CD4-positive, alpha-beta T cell (primary cell): Measurements from ENCODE around the gene RGS9. TPM values are rescaled to one million over a fixed set of nuclear protein-coding genes. Genes with fewer than 3 reads are reported as not detected.

Source experiments
- ATAC-seq: fragments of 200-7000 bp; cut with Tn5 transposase; one replicate; pipeline ENCODE4 v1.10.0; 2022; ENCODE audit warnings: mild to moderate bottlenecking; ENCODE audit not compliant: poor library complexity
- CTCF ChIA-PET: fragments of 350-600 bp; sonication (Branson Sonifier 250); formaldehyde crosslinking; loops from one replicate; lab custom pipeline; 2021; ENCODE audit warnings: antibody characterized with exemption, inconsistent platforms; lab: Charles Lee
- POLR2A ChIA-PET: fragments of 350-600 bp; sonication (Branson Sonifier 250); formaldehyde crosslinking; loops from one replicate; lab custom pipeline; 2021; ENCODE audit warnings: antibody characterized with exemption, inconsistent platforms; lab: Charles Lee
- DNase-seq, 14 experiments: peaks; one replicate each; pipeline ENCODE4 v3.0.0-alpha.2; 2013 to 2020; ENCODE audit warnings: mixed read lengths in 2 of 14
- H3K27ac ChIP-seq, 2 donors: one replicate each; pipeline versions ENCODE4 v1.5.1 to v1.7.0; 2013; ENCODE audit warnings: low read length in 2 of 2, low read depth in 1 of 2, mild to moderate bottlenecking in 1 of 2
- H3K27me3 ChIP-seq, 2 experiments: 1 replicate in 1 of 2; 2 replicates in 1 of 2; pipeline versions ENCODE4 v1.6.1 to v1.7.0; 2013; ENCODE audit warnings: low read length in 2 of 2, control low read depth in 1 of 2, mild to moderate bottlenecking in 1 of 2, moderate library complexity in 1 of 2; ENCODE audit not compliant: insufficient read depth in 2 of 2, control insufficient read depth in 1 of 2
- H3K36me3 ChIP-seq: one replicate; pipeline ENCODE4 v1.6.1; 2013; ENCODE audit warnings: low read length, control low read depth; ENCODE audit not compliant: insufficient read depth
- H3K4me1 ChIP-seq: one replicate; pipeline ENCODE4 v1.6.1; 2013; ENCODE audit warnings: low read length, control low read depth; ENCODE audit not compliant: insufficient read depth
- H3K4me3 ChIP-seq: one replicate; pipeline ENCODE4 v1.5.1; 2013; ENCODE audit warnings: mild to moderate bottlenecking, low read length, moderate library complexity
- H3K9me3 ChIP-seq, 2 experiments: 1 replicate in 1 of 2; 2 replicates in 1 of 2; pipeline versions ENCODE4 v1.6.1 to v1.7.0; 2013; ENCODE audit warnings: low read length in 2 of 2, mild to moderate bottlenecking in 2 of 2, control low read depth in 1 of 2, moderate library complexity in 1 of 2; ENCODE audit not compliant: control insufficient read depth in 1 of 2, insufficient read depth in 1 of 2
- H3K27ac Mint-ChIP-seq: one replicate; pipeline ENCODE4 v1.8.0; 2020; ENCODE audit warnings: mixed read lengths
- H3K27me3 Mint-ChIP-seq: one replicate; pipeline ENCODE4 v1.8.0; 2021; ENCODE audit warnings: mixed read lengths
- H3K36me3 Mint-ChIP-seq: one replicate; pipeline ENCODE4 v1.8.0; 2021; ENCODE audit warnings: low read depth, mixed read lengths
- H3K4me1 Mint-ChIP-seq: one replicate; pipeline ENCODE4 v1.8.0; 2021; ENCODE audit warnings: low read depth, mixed read lengths
- H3K4me3 Mint-ChIP-seq: one replicate; pipeline ENCODE4 v1.8.0; 2020; ENCODE audit warnings: mild to moderate bottlenecking, mixed read lengths
- H3K9me3 Mint-ChIP-seq: one replicate; pipeline ENCODE4 v1.8.0; 2020; ENCODE audit warnings: mixed read lengths
- intact Hi-C, 2 experiments: fragments of 100-400 bp; cut with DNase I in 1 of 2; cut with micrococcal nuclease in 1 of 2; formaldehyde crosslinking; loops; one replicate each; pipeline versions ENCODE4 v1.15.1 to v1.9.0; 2023 to 2025; cut with DNase I, micrococcal nuclease
- total RNA-seq, 174 experiments: library from RNA in 2 of 174; stranded (reverse) in 2 of 174; gene quantifications; one replicate each; pipeline ENCODE4 v1.2.3 and lab custom pipeline; 2021 to 2026
- TF ChIP-seq, protein P1 (sequence below): fragments of 200-600 bp; IDR thresholded peaks from one replicate; pipeline ENCODE4 v1.8.0; 2022; ENCODE audit warnings: antibody characterized with exemption, mild to moderate bottlenecking

The RGS9 gene
- total RNA-seq, 2 experiments from 2014 or later: 0.60 to 0.73 TPM

DNA sequence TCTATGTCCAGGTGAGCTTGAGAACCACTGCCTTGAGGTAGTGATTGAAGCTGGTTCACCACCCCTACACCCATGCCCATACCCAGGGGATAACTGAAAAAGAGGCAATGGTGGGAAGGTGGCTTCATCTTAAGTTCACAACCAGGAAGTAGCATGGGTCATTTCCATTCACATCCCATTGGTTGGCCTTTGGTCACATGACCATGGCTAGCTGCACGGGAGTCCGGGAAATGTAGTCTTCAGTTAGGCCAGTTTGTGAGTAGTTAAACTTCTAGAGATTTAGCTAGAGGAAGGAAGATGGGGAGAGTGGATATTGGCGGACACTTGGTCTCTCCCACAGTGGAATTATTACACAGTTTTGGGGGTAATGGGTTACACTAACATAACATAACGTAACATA lies 92.9 kb downstream of the RGS9 start:
- Histone ChIP-seq H3K4me1 (peaks cover 29% of the 10 kb centered on the region), H3K4me3 (no peak overlapping the region), H3K9me3 (no peaks in the 10 kb centered on the region), H3K27ac (no peak overlapping the region), H3K36me3 (no peaks in the 10 kb centered on the region), H3K27me3 (no peaks in the 10 kb centered on the region)
- POLR2A ChIA-PET: no interaction called here
- Mint-ChIP-seq H3K4me1 (peaks cover 19% of the 10 kb centered on the region), H3K36me3 (no peaks in the 10 kb centered on the region), H3K27ac (no peak overlapping the region), H3K4me3 (no peak overlapping the region), H3K27me3 (no peaks in the 10 kb centered on the region), H3K9me3 (no peaks in the 10 kb centered on the region)
- CTCF ChIA-PET: interaction anchor here (1.6 kb wide), 1 partner anchor 936 kb away, joined by 3 read pairs; no protein-coding TSS in a partner anchor
- TF ChIP-seq, protein P1, sequence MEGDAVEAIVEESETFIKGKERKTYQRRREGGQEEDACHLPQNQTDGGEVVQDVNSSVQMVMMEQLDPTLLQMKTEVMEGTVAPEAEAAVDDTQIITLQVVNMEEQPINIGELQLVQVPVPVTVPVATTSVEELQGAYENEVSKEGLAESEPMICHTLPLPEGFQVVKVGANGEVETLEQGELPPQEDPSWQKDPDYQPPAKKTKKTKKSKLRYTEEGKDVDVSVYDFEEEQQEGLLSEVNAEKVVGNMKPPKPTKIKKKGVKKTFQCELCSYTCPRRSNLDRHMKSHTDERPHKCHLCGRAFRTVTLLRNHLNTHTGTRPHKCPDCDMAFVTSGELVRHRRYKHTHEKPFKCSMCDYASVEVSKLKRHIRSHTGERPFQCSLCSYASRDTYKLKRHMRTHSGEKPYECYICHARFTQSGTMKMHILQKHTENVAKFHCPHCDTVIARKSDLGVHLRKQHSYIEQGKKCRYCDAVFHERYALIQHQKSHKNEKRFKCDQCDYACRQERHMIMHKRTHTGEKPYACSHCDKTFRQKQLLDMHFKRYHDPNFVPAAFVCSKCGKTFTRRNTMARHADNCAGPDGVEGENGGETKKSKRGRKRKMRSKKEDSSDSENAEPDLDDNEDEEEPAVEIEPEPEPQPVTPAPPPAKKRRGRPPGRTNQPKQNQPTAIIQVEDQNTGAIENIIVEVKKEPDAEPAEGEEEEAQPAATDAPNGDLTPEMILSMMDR: no peak
- DNase-seq (no peak), ATAC-seq (no peak)
- intact Hi-C loops: loop anchor here (2.0 to 5.0 kb wide), 2 partner anchors 562 to 935 kb away; no protein-coding TSS in a partner anchor

DNA sequence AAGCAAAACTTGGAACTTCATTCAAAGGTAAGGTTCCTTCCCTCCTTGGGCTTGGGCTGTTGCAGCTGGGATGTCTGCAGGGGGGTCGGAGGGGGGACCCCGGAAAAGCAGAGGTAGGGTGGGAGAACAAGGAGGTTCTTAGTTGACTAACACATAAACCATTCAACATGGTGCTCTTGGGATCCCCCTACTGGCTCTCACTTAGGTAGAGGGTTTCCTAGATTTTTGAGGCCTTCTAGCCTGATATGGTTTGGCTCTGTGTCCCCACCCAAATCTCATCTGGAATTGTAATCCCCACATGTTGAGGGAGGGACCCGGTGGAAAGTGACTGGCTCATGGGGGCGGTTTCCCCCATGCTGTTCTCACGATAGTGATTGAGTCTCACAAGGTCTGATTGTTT lies 93.9 kb downstream of the RGS9 start:
- POLR2A ChIA-PET: no interaction called here
- no peaks in the 10 kb centered on the region for H3K36me3 ChIP-seq
- H3K4me3 Mint-ChIP-seq: no peak overlapping the region
- H3K27me3 Mint-ChIP-seq: no peaks in the 10 kb centered on the region
- CTCF ChIA-PET: interaction anchor here (0.6 to 2.7 kb wide), 3 partner anchors 63 to 934 kb away, joined by 3 to 14 read pairs (median 5); no protein-coding TSS in a partner anchor
- no peak overlapping the region for H3K27ac ChIP-seq
- H3K9me3 Mint-ChIP-seq: no peaks in the 10 kb centered on the region
- intact Hi-C loops: loop anchor here (1.0 to 5.0 kb wide), 3 partner anchors 561 to 934 kb away; no protein-coding TSS in a partner anchor
- H3K4me3 ChIP-seq: no peak overlapping the region
- ATAC-seq: no peak
- H3K27ac Mint-ChIP-seq: no peak overlapping the region
- peaks cover 19% of the 10 kb centered on the region for H3K4me1 Mint-ChIP-seq
- H3K36me3 Mint-ChIP-seq: no peaks in the 10 kb centered on the region
- TF ChIP-seq, protein P1: no peak
- peaks cover 29% of the 10 kb centered on the region for H3K4me1 ChIP-seq
- no peak for DNase-seq
- H3K27me3 ChIP-seq: no peaks in the 10 kb centered on the region
- H3K9me3 ChIP-seq: no peaks in the 10 kb centered on the region

DNA sequence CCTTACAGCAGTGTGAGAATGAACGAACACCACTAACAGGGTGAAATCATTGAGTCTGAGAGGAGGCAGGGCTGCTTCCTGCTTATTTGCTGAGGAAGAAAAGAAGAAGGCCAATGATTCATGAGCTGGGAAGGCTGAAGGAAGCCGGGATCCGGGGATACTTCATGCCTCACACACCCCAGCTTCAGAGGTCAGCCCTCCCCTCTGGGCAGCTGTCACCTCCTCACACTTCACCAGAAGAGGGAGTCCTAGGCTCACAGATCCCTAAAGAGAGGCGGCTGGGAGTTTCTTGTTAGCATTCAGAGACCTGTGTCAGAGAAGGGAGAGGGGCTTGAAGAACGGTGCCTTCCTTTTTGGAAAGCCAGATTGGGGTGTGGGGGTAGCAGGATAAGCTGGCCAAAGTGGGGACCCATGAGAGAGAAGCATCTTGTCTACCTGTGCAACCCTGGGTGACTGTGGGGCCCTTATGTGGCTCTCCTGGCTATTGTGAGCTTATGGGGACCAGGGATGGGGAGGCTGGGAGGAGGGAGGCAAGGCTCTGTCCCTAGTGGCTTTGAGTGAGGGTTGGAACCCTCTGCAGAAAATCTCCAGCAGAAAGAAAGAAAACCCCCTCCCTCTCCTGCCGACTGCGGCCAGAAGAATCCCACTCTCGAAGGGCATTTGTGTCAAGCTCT lies 94.6 kb downstream of the RGS9 start:
- Mint-ChIP-seq H3K27ac (no peak overlapping the region), H3K9me3 (no peaks in the 10 kb centered on the region), H3K36me3 (no peaks in the 10 kb centered on the region), H3K4me3 (no peak overlapping the region), H3K27me3 (no peaks in the 10 kb centered on the region), H3K4me1 (peaks cover 19% of the 10 kb centered on the region)
- Histone ChIP-seq H3K9me3 (no peaks in the 10 kb centered on the region), H3K27me3 (no peaks in the 10 kb centered on the region), H3K4me3 (no peak overlapping the region), H3K36me3 (no peaks in the 10 kb centered on the region), H3K27ac (no peak overlapping the region), H3K4me1 (peaks cover 29% of the 10 kb centered on the region)
- POLR2A ChIA-PET: no interaction called here
- intact Hi-C loops: loop anchor here (1.0 to 5.0 kb wide), 3 partner anchors 561 to 934 kb away; no protein-coding TSS in a partner anchor
- TF ChIP-seq, protein P1: peak; percentile 41
- CTCF ChIA-PET: interaction anchor here (0.6 to 2.7 kb wide), 4 partner anchors 62 to 933 kb away, joined by 3 to 14 read pairs (median 4); no protein-coding TSS in a partner anchor
- peak in 12 of 14 experiments; percentile 5 to 70 (median 20) for DNase-seq
- ATAC-seq: no peak
